Lower lobe of right lung (tissue), 2 donors: Measurements from ENCODE around the gene PLPPR1. TPM values are rescaled to one million over a fixed set of nuclear protein-coding genes. Genes with fewer than 3 reads are reported as not detected.

Source experiments
- ATAC-seq, 2 donors: fragments of 200-7000 bp; cut with Tn5 transposase; one replicate each; pipeline ENCODE4 v1.9.1; 2020 to 2022; ENCODE audit warnings: mild to moderate bottlenecking in 2 of 2, moderate library complexity in 2 of 2
- DNase-seq: peaks from one replicate; pipeline ENCODE4 v3.0.0-alpha.2; 2020
- H3K27ac ChIP-seq: fragments of 200-600 bp; one replicate; pipeline ENCODE4 v1.8.0; 2022
- H3K27me3 ChIP-seq: fragments of 200-600 bp; one replicate; pipeline ENCODE4 v1.8.0; 2022; ENCODE audit warnings: low read depth
- H3K36me3 ChIP-seq: fragments of 200-600 bp; one replicate; pipeline ENCODE4 v1.8.0; 2022; ENCODE audit warnings: mild to moderate bottlenecking
- H3K4me1 ChIP-seq: fragments of 200-600 bp; one replicate; pipeline ENCODE4 v1.8.0; 2022
- H3K4me3 ChIP-seq: fragments of 200-600 bp; one replicate; pipeline ENCODE4 v1.8.0; 2022; ENCODE audit warnings: mild to moderate bottlenecking
- H3K9me3 ChIP-seq: fragments of 200-600 bp; one replicate; pipeline ENCODE4 v1.8.0; 2022
- intact Hi-C: fragments of 100-400 bp; cut with DNase I; formaldehyde crosslinking; loops from one replicate; pipeline ENCODE4 v1.11.0; 2022
- total RNA-seq: library from RNA; stranded (reverse); fragmentation: NEBNext Ultra II Directional; extraction: Animal tissue kit (Norgen Biotek cat#: 25700); gene quantifications from one replicate; pipeline ENCODE4 v1.2.1, GENCODE V29; 2021
- TF ChIP-seq, protein P1 (sequence below): fragments of 200-600 bp; IDR thresholded peaks from one replicate; pipeline ENCODE4 v1.8.0; 2022; ENCODE audit warnings: antibody characterized with exemption, mild to moderate bottlenecking
- donor health status: DM: no; HTN: yes; CAD: no; lungs with severe emphysema.

Gene PLPPR1
- total RNA-seq, 1 donor from 2014 or later, result 5.4 TPM

DNA sequence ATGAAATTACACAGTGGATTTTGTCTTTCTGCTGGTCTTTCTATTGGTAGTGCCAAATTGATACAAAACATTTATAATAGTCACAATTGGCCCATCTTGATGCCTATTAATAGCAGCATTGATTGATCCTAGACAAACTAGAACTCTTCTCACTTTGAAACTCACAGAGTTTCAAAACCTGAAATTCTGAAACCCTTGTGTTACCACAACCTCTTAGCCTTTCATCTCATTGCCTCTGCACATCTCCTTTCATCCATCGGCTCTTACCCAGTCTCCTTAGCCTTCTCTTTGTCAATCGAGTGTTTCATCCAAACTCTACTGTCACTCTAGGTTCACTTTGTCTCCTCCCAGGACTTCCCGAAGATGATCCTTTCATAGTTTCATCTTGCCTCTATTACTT is 22.1 kb downstream of the PLPPR1 start:
- ATAC-seq (no peak), DNase-seq (no peak)
- no peaks in the 10 kb centered on the region for H3K36me3 ChIP-seq
- H3K27ac ChIP-seq, result no peak overlapping the region
- H3K9me3 ChIP-seq, result no peaks in the 10 kb centered on the region
- intact Hi-C loops, result no loop called here
- H3K4me3 ChIP-seq, result no peak overlapping the region
- no peaks in the 10 kb centered on the region for H3K27me3 ChIP-seq
- H3K4me1 ChIP-seq, result no peaks in the 10 kb centered on the region
- TF ChIP-seq, protein P1, sequence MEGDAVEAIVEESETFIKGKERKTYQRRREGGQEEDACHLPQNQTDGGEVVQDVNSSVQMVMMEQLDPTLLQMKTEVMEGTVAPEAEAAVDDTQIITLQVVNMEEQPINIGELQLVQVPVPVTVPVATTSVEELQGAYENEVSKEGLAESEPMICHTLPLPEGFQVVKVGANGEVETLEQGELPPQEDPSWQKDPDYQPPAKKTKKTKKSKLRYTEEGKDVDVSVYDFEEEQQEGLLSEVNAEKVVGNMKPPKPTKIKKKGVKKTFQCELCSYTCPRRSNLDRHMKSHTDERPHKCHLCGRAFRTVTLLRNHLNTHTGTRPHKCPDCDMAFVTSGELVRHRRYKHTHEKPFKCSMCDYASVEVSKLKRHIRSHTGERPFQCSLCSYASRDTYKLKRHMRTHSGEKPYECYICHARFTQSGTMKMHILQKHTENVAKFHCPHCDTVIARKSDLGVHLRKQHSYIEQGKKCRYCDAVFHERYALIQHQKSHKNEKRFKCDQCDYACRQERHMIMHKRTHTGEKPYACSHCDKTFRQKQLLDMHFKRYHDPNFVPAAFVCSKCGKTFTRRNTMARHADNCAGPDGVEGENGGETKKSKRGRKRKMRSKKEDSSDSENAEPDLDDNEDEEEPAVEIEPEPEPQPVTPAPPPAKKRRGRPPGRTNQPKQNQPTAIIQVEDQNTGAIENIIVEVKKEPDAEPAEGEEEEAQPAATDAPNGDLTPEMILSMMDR, result no peak

DNA sequence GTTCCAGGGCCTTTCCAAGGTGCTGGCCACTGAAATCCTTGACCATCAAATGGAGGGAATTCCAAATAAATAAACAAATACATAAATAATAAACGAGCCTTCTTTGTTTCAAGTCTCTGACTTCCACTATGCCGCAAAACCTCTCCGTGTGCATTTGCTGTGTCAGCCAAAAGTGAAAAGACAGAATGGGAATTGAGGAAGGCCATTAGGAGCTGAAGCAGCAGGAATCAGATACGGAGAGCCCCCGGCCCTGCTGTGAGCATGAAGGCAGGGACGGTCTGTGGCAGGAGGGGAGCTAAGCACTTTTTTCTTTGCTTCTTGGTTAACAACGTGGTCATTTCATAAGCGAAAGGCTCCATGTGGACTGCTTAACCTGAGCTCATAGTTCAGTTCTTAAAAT is 26.1 kb downstream of the PLPPR1 start:
- Histone ChIP-seq H3K27ac (no peak overlapping the region), H3K36me3 (no peaks in the 10 kb centered on the region), H3K4me3 (no peak overlapping the region), H3K27me3 (no peaks in the 10 kb centered on the region), H3K4me1 (no peaks in the 10 kb centered on the region), H3K9me3 (no peaks in the 10 kb centered on the region)
- TF ChIP-seq, protein P1, result no peak
- ATAC-seq (no peak), DNase-seq (no peak)
- intact Hi-C loops, result no loop called here

DNA sequence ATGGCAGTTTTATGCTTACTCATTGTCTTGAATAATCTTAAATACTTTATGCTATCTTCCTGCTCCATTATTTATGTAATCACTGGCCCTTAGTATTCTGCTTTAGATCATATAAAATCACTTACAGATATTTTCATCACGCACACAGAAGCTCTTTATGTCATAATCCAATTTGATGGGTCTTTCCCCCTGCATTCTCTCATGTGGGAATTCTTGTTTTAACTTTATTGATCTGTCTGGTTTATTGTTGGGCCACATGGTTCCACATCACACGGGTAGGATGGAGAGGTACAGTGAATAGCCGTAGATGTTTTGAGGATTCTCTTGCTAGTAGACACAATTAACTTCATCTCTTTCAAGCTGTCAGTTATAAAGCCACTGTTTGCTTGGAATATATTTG is 27.0 kb downstream of the PLPPR1 start:
- Histone ChIP-seq H3K4me3 (no peak overlapping the region), H3K4me1 (no peaks in the 10 kb centered on the region), H3K9me3 (no peaks in the 10 kb centered on the region), H3K27me3 (no peaks in the 10 kb centered on the region), H3K36me3 (no peaks in the 10 kb centered on the region), H3K27ac (no peak overlapping the region)
- TF ChIP-seq, protein P1, result no peak
- ATAC-seq (no peak), DNase-seq (no peak)
- intact Hi-C loops, result no loop called here

DNA sequence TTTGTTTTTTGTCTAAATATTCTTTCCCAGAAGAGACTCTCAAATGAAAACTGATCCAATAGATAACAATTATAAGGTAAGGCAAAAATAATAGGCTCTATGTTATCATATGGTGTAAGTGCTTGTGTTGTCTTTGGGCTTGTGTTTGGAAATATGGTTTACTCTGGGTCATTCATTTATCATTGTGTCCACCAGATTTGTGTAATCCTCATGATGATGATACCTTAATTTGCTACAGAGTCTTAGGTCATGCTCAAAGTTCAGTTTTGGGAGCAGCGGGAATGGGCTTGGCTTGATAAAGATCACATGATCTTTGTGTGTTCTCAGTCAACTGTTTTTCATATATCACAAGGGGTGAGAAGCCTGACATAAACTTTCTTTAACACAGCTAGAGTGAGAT is 34.2 kb downstream of the PLPPR1 start:
- H3K27me3 ChIP-seq, result no peaks in the 10 kb centered on the region
- TF ChIP-seq, protein P1, result no peak
- no peak for ATAC-seq
- no peaks in the 10 kb centered on the region for H3K4me1 ChIP-seq
- no peak for DNase-seq
- H3K4me3 ChIP-seq, result no peak overlapping the region
- H3K36me3 ChIP-seq, result no peaks in the 10 kb centered on the region
- H3K27ac ChIP-seq, result no peak overlapping the region
- no peaks in the 10 kb centered on the region for H3K9me3 ChIP-seq
- intact Hi-C loops, result no loop called here

DNA sequence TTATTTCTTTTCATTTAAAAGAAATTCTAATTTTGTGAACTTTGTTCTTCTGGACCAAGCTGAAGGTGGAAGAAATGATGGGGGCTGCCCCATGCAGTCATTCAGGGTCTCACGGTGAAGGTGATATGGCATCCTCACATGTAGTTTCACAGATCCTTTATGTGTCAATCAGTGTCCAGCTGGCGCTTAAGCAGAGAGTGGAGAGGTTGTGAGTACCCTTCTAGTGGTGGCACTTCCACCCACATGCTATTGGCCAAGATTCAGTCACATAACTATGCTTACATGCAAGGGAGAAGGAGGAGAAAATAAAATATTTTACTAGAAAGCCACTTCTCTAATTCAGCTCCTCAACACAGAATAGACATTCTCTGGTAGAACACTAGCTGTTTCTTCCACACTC is 34.7 kb downstream of the PLPPR1 start:
- ATAC-seq, result peak; percentile 32 to 71
- H3K9me3 ChIP-seq, result no peaks in the 10 kb centered on the region
- no peak for DNase-seq
- no peak overlapping the region for H3K4me3 ChIP-seq
- H3K27me3 ChIP-seq, result no peaks in the 10 kb centered on the region
- TF ChIP-seq, protein P1, result no peak
- H3K4me1 ChIP-seq, result no peaks in the 10 kb centered on the region
- H3K27ac ChIP-seq, result no peak overlapping the region
- intact Hi-C loops, result no loop called here
- H3K36me3 ChIP-seq, result no peaks in the 10 kb centered on the region

DNA sequence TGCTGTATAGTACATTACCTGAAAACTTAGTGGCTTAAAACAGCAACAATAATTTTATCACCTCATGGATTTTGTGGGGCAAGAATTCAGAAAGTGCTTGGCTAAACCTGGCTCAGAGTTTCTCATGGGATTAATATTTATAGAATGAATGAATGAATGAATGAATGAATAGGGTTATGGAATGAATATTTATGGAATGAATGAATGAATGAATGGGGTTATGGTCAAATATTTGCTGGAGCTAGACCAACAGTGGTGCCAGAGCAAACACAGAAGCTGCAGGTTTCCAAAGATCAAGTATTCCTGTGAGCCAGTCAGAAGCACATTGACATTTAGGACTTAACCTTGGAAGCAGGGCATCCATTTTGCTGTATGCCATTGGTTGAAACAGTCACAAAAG is 35.7 kb downstream of the PLPPR1 start:
- Histone ChIP-seq H3K4me1 (no peaks in the 10 kb centered on the region), H3K4me3 (no peak overlapping the region), H3K27me3 (no peaks in the 10 kb centered on the region), H3K27ac (no peak overlapping the region), H3K9me3 (no peaks in the 10 kb centered on the region), H3K36me3 (no peaks in the 10 kb centered on the region)
- DNase-seq (no peak), ATAC-seq (no peak)
- TF ChIP-seq, protein P1, result no peak
- intact Hi-C loops, result no loop called here
